CD4-positive, alpha-beta T cell (primary cell): Measurements from ENCODE around the gene EHD4. TPM values are rescaled to one million over a fixed set of nuclear protein-coding genes. Genes with fewer than 3 reads are reported as not detected.

ENCODE experiments used
- ATAC-seq: fragments of 200-7000 bp; cut with Tn5 transposase; one replicate; pipeline ENCODE4 v1.10.0; 2022; ENCODE audit warnings: mild to moderate bottlenecking; ENCODE audit not compliant: poor library complexity
- CTCF ChIA-PET: fragments of 350-600 bp; sonication (Branson Sonifier 250); formaldehyde crosslinking; loops from one replicate; lab custom pipeline; 2021; ENCODE audit warnings: antibody characterized with exemption, inconsistent platforms; lab: Charles Lee
- POLR2A ChIA-PET: fragments of 350-600 bp; sonication (Branson Sonifier 250); formaldehyde crosslinking; loops from one replicate; lab custom pipeline; 2021; ENCODE audit warnings: antibody characterized with exemption, inconsistent platforms; lab: Charles Lee
- DNase-seq, 14 experiments: peaks; one replicate each; pipeline ENCODE4 v3.0.0-alpha.2; 2013 to 2020; ENCODE audit warnings: mixed read lengths in 2 of 14
- H3K27ac ChIP-seq, 2 donors: one replicate each; pipeline versions ENCODE4 v1.5.1 to v1.7.0; 2013; ENCODE audit warnings: low read length in 2 of 2, low read depth in 1 of 2, mild to moderate bottlenecking in 1 of 2
- H3K27me3 ChIP-seq, 2 experiments: 1 replicate in 1 of 2; 2 replicates in 1 of 2; pipeline versions ENCODE4 v1.6.1 to v1.7.0; 2013; ENCODE audit warnings: low read length in 2 of 2, control low read depth in 1 of 2, mild to moderate bottlenecking in 1 of 2, moderate library complexity in 1 of 2; ENCODE audit not compliant: insufficient read depth in 2 of 2, control insufficient read depth in 1 of 2
- H3K36me3 ChIP-seq: one replicate; pipeline ENCODE4 v1.6.1; 2013; ENCODE audit warnings: low read length, control low read depth; ENCODE audit not compliant: insufficient read depth
- H3K4me1 ChIP-seq: one replicate; pipeline ENCODE4 v1.6.1; 2013; ENCODE audit warnings: low read length, control low read depth; ENCODE audit not compliant: insufficient read depth
- H3K4me3 ChIP-seq: one replicate; pipeline ENCODE4 v1.5.1; 2013; ENCODE audit warnings: mild to moderate bottlenecking, low read length, moderate library complexity
- H3K9me3 ChIP-seq, 2 experiments: 1 replicate in 1 of 2; 2 replicates in 1 of 2; pipeline versions ENCODE4 v1.6.1 to v1.7.0; 2013; ENCODE audit warnings: low read length in 2 of 2, mild to moderate bottlenecking in 2 of 2, control low read depth in 1 of 2, moderate library complexity in 1 of 2; ENCODE audit not compliant: control insufficient read depth in 1 of 2, insufficient read depth in 1 of 2
- H3K27ac Mint-ChIP-seq: one replicate; pipeline ENCODE4 v1.8.0; 2020; ENCODE audit warnings: mixed read lengths
- H3K27me3 Mint-ChIP-seq: one replicate; pipeline ENCODE4 v1.8.0; 2021; ENCODE audit warnings: mixed read lengths
- H3K36me3 Mint-ChIP-seq: one replicate; pipeline ENCODE4 v1.8.0; 2021; ENCODE audit warnings: low read depth, mixed read lengths
- H3K4me1 Mint-ChIP-seq: one replicate; pipeline ENCODE4 v1.8.0; 2021; ENCODE audit warnings: low read depth, mixed read lengths
- H3K4me3 Mint-ChIP-seq: one replicate; pipeline ENCODE4 v1.8.0; 2020; ENCODE audit warnings: mild to moderate bottlenecking, mixed read lengths
- H3K9me3 Mint-ChIP-seq: one replicate; pipeline ENCODE4 v1.8.0; 2020; ENCODE audit warnings: mixed read lengths
- CTCF ChIP-seq: fragments of 200-600 bp; IDR thresholded peaks from one replicate; pipeline ENCODE4 v1.8.0; 2022; ENCODE audit warnings: antibody characterized with exemption, mild to moderate bottlenecking
- intact Hi-C, 2 experiments: fragments of 100-400 bp; cut with DNase I in 1 of 2; cut with micrococcal nuclease in 1 of 2; formaldehyde crosslinking; loops; one replicate each; pipeline versions ENCODE4 v1.15.1 to v1.9.0; 2023 to 2025; cut with DNase I, micrococcal nuclease
- total RNA-seq, 174 experiments: library from RNA in 2 of 174; stranded (reverse) in 2 of 174; gene quantifications; one replicate each; pipeline ENCODE4 v1.2.3 and lab custom pipeline; 2021 to 2026

The EHD4 gene
- total RNA-seq, 2 experiments from 2014 or later: 39.8 to 40.5 TPM

GRCh38 chr15:41883484-41883825, 88.9 kb downstream of the EHD4 start:
- POLR2A ChIA-PET: interaction anchor here (1.2 kb wide), 1 partner anchor 110 kb away, joined by 4 read pairs; the partner anchor contains the start of gene MAPKBP1
- H3K4me3 Mint-ChIP-seq: no peak overlapping the region

GRCh38 chr15:41882689-41883483, 89.5 kb downstream of the EHD4 start:
- H3K4me1 Mint-ChIP-seq: peaks cover 9% of the 10 kb centered on the region
- no peak for DNase-seq
- Histone ChIP-seq H3K27ac (no peak overlapping the region), H3K4me3 (no peak overlapping the region), H3K27me3 (peaks cover 0 to 12% of the 10 kb centered on the region in 2 experiments), H3K36me3 (no peaks in the 10 kb centered on the region), H3K4me1 (peaks cover 14% of the 10 kb centered on the region), H3K9me3 (no peaks in the 10 kb centered on the region)
- intact Hi-C loops: no loop called here
- TF ChIP-seq CTCF: no peak
- H3K36me3 Mint-ChIP-seq: no peaks in the 10 kb centered on the region
- no peak overlapping the region for H3K27ac Mint-ChIP-seq
- ChIA-PET POLR2A (interaction anchor here (1.2 kb wide), 1 partner anchor 109 kb away, joined by 4 read pairs; the partner anchor contains the start of gene MAPKBP1), CTCF (no interaction called here)
- H3K4me3 Mint-ChIP-seq: no peak overlapping the region
- H3K9me3 Mint-ChIP-seq: no peaks in the 10 kb centered on the region
- H3K27me3 Mint-ChIP-seq: peaks cover 15% of the 10 kb centered on the region
- ATAC-seq: peak; percentile 33

More at GRCh38 chr15:41883484-41883825, 88.9 kb downstream of the EHD4 start:
- Histone ChIP-seq H3K36me3 (no peaks in the 10 kb centered on the region), H3K4me3 (no peak overlapping the region), H3K4me1 (peaks cover 20% of the 10 kb centered on the region), H3K27ac (no peak overlapping the region), H3K9me3 (peaks cover 0 to 3% of the 10 kb centered on the region in 2 experiments), H3K27me3 (peaks cover 0 to 12% of the 10 kb centered on the region in 2 experiments)
- Mint-ChIP-seq H3K27me3 (peaks cover 15% of the 10 kb centered on the region), H3K9me3 (no peaks in the 10 kb centered on the region), H3K27ac (no peak overlapping the region), H3K36me3 (no peaks in the 10 kb centered on the region), H3K4me1 (peaks cover 9% of the 10 kb centered on the region)
- intact Hi-C loops: no loop called here
- DNase-seq (no peak), ATAC-seq (no peak)
- TF ChIP-seq CTCF: no peak
- CTCF ChIA-PET: no interaction called here

- CTCF ChIA-PET: no interaction called here
- H3K27me3 Mint-ChIP-seq: peaks cover 15% of the 10 kb centered on the region
- no peak overlapping the region for H3K4me3 Mint-ChIP-seq
These were observed 90.3 kb downstream of the EHD4 start for GRCh38 chr15:41881920-41882688.

More at GRCh38 chr15:41881920-41882688, 90.3 kb downstream of the EHD4 start:
- Histone ChIP-seq H3K27ac (no peak overlapping the region), H3K4me1 (peaks cover 9% of the 10 kb centered on the region), H3K36me3 (no peaks in the 10 kb centered on the region), H3K27me3 (peaks cover 0 to 12% of the 10 kb centered on the region in 2 experiments), H3K9me3 (no peaks in the 10 kb centered on the region), H3K4me3 (no peak overlapping the region)
- Mint-ChIP-seq H3K27ac (no peak overlapping the region), H3K4me1 (peaks cover 9% of the 10 kb centered on the region), H3K9me3 (no peaks in the 10 kb centered on the region), H3K36me3 (no peaks in the 10 kb centered on the region)
- DNase-seq (peak in 1 of 14 experiments; percentile 23), ATAC-seq (peak; percentile 55)
- POLR2A ChIA-PET: no interaction called here
- TF ChIP-seq CTCF: no peak
- intact Hi-C loops: no loop called here
